NCI-H82 treated with DMSO at 0.1 percent for 48 hours (cell line): ENCODE data around the gene MIDN.
"Not testable (repeated sequence)": the region's sequence is repeated elsewhere in the genome, so short reads cannot be mapped to it uniquely, and the experiment has no call there.

Source experiments
- DNase-seq: peaks from one replicate; lab custom pipeline; 2025; ENCODE audit not compliant: unreplicated experiment; lab: John Stamatoyannopoulos, UW

The MIDN gene

DNA sequence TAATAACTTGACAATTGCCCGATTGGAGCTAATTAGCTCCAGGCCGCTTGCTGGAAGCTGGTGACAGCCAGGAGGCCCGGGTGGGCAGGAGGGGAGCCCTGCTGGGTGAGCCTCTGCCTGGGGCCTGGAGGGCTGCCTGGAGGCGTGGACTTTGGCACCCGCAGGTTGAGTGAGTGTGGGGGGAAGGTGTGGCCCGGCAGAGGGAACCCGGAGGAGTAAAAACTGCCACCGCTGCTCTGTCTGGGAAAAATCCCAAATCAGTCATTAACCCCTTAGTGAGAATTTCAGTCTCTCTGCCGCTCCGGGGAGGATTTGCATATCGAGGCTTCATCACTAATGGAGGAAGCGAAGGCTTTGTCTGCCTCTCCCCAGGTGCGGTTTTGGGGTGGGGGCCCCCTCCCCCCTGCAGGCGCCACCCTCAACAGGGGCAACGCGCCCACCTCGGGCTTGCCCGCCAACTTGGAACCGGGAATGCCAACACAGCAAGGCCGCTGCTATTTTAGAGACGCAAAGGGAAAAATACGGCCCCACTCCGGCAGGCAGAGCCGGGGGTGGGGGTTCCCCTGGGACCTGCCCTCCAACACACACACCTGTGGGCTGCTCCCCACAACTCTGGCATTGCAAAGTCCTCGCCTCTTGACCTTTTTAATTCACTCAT is 43.5 kb downstream of the MIDN start:
- no peak for DNase-seq

DNA sequence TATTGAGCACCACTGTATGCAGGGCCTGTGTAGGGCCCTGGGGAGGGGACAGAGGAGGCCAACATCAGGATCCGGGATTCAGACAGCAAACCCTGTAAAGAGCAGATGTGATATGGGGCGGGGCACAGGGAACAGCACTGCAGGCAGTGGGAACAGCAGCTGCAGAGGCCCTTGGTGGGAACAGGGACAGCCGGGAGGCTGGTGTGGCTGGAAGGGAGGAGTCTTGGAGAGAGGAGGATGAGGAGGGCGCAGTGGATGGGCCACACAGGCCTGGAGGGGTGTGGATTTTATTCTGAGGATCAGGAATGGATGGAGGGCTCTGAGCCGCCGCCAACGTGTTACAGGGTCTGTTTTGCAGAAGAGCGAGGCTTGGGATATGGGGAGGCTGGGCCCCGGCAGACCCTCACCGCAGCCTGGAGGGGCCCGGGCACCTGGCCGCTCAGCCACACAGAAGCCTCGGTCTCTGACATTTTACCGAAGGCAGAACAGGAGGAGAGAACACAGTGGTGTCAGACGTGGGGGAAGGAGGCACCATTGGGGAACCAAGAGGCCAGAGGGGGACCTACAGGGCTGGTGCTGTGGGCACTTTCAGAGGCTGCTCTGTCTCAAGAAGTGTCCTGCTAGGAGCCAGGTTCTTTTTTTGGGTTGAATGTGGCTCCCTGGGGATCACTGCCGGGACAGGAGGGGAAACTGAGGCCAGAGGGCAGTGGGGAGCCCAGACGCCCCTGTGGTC is 44.2 kb downstream of the MIDN start:
- no peak for DNase-seq

DNA sequence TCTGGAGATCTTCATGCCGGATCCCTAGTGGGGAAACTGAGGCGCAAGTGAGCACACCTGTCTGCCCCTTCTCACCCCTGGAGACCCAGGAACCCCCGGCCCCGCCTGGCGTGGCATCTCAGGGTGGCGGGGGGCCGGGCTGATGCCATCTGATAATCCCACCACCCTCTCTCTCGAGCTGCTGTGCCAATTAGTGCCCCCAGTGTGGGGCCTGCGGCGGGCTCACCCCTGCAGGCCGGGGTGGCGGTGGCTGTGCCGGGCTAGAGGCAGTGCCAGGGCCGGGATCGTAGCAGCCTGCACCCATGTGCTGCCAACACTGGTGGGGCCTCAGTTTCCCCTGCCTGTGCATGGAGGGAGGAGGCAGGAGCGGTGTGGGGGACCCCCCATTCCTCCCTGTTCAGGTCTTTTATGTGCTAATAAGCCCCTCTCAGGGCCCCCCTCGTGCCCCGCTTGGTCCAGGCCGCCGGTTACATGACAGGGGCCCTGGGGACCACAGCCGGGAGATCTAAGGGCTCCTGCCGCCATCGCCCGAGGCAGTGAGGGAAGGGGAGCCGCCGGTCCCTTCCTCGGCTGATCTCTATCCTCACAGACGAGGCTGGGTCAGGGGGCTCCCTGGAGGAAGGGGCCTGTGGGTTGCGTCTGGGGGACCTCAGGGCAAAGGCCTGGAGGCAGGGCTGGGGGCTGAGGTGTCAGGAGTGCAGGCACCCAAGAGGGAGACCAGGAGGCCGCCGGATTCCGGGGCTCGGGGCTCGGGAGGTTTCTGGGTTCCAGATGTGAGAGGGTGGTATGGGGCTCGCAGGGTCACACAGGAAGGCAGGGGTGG is 45.6 kb downstream of the MIDN start:
- no peak for DNase-seq

DNA sequence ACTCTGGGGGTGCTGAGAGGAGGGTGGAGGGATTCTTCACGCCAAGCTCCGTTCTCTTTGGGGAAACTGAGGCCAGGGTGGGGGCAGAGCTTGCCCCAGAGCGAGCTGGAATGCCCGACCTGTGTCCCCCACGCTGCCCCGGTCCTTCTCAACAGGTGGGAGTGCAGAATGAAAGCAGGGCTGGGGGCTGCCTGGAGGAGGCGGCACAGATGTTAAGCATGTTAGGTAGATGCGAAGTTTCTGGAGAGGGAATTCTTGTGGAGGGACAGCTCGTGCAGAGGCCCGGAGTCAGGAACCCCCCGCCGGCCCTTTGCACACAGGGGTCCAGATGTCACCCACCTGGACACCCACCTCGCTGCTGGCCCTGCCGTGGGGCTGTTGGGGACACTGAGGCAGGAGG is 46.3 kb downstream of the MIDN start:
- no peak for DNase-seq

DNA sequence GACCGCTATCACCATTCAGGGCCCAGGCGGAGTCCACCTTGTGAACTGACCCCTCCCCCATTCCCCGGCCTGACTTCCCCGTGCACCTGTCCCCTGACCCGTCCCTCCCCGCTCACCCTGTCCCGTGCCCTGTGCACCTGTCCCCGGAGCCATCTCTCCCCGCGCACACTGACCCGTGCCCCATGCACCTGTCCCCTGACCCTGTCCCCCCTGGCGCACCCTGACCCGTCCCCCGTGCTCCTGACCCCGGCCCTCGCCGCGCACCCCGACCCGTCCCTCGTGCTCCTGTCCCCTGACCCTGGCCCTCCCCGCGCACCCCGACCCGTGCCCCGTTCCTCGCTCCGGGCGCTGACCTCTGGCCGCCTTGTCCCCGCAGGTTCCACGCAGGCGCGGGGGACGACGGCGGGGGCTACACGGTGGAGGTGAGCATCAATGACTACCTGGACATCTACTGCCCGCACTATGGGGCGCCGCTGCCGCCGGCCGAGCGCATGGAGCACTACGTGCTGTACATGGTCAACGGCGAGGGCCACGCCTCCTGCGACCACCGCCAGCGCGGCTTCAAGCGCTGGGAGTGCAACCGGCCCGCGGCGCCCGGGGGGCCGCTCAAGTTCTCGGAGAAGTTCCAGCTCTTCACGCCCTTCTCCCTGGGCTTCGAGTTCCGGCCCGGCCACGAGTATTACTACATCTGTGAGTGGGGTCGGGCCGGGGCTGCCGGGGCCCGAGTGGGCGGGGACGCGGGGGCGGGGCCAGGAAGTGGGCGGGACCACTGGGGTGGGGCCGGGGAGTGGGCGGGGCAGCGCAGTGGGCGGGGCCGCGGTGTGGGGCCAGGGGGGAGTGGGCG is 47.0 kb downstream of the MIDN start:
- no peak for DNase-seq

GRCh38 chr19:1296078-1296477 is 47.7 kb downstream of the MIDN start:
- no peak for DNase-seq

GRCh38 chr19:1296575-1297271 is 48.3 kb downstream of the MIDN start:
- no peak for DNase-seq

DNA sequence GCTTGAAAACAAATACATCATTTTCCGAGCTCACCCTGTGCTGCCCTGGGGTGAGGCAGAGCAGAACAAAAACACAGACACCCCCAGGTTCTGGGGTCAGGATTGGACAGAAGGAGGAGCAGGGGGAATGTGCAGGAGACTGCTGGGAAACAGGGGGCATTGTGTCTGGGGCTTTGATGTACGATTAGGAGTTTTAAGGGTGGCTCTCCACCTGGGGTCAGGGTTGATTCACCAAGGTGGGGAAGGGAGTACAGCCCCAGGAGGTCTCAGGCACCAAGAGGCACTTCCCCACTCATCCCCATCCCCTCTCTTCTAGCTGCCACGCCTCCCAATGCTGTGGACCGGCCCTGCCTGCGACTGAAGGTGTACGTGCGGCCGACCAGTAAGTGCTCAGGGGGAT is 49.9 kb downstream of the MIDN start:
- DNase-seq = no peak

- DNase-seq = no peak
Measured at GRCh38 chr19:1299801-1300200, 51.4 kb downstream of the MIDN start.

DNA sequence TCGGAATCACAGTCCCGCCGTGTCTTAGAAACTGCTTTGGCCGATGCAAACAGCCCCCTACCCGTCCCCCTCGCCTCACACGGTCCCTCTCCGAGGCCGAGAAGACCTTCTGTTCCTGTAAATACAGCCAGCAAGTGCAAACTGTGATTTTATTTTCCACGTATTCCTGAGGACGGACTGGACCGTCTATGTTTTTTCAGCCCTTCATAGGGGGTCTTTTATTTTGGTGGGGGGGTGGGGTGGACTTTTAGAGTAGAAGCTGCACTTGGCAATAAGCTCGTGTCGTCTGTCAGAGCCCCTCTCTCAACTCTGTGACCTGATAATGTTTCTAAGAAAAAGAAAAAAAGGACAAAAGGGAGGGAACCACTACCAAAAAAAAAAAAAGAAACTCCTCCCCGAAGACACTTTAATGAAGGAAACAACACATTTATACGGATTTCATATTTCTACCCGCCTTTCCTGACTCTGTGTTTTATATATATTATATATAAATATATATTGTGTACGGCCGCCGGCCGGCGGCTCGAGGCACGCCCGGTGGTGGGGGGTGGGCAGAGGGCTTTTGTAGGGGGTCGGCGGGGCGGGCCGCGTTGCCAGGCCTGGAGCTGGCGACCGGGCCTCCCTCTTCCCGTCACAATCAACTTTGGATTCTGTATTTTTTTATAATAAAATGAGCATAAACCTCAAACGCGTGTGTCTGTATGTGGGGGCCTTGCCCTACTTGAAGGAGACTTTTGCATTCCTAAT is 52.5 kb downstream of the MIDN start:
- DNase-seq = no peak

DNA sequence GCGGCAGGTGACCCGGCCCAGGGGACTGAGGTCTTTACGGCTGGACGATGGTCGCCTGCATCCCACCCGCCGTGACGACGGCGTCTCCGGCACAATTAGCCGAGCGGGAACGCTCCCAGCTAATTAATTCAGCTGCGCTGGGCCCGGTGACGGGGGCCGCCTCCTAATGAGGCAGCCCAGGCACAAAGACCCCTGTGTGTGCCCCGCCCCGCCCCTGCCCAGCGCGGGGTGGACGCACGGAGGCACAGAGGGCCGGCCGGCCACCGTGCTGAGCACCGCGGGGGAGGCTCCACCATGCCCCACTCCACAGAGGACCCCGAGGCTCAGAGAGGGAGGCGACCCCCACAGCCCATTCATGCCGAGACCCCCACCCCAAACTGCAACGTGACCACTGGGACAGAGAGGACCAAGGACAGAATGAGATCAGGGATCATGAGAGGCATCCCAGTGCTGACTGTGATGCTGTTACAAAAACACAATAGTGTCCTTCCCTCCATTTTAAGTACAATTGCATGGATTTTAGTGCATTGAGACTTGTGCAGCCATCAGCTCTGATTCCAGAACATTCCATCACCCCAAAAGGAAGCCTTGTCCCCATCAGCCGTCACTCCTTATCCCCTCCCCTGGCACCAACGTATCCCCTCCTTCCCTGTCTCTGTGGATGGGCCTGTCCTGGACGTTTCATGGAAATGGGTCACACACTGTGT is 54.3 kb downstream of the MIDN start:
- DNase-seq = no peak

DNA sequence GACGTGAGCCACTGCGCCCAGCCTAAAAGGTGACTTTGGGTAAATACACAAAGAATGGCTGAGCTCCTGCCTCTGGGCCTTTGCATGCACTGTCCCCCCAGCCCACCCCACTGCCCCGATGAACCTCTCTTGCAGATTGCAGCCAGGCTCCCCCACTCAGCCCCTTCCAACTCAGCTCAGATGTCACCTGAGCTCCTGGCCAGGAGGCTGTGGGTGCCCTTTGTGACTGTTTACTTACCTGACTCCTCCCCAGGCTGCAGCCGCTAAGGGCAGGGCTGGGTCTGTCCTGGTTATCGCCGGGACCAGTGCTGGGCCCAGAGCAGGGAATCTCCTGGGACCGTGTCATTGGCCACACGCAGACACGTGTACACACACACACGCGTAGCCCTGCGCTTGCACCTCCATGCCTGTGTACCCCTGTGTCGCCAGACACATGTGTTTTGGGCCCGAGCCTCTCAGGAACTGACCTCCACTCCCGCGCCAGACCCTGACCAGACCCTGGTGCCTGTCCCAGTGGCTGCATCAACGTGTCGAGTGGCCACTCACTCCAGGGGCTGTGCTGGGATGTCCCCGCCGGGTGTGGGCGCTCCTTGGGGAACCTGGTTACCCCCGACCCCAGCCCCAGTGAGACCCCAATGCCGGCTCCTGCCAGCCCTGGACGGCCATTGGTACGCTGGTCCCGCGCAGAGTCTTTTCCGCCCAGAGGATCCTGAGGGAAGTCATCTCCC is 56.0 kb downstream of the MIDN start:
- no peak for DNase-seq

DNA sequence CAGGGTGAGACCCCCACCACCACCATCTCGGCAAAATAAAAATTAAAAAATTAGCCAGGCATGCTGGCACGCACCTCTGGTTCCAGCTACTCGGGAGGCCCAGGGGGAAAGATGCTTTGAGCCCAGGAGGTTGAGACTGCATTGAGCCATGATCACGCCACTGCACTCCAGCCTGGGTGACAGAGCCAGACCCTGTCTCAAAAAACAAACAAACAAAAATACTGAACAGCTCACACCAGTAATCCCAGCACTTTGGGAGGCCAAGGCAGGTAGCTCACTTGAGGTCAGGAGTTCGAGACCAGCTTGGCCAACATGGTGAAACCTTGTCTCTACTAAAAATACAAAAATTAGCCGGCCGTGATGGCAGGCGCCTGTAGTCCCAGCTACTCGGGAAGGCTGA is 57.0 kb downstream of the MIDN start:
- not testable (repeated sequence) for DNase-seq

DNA sequence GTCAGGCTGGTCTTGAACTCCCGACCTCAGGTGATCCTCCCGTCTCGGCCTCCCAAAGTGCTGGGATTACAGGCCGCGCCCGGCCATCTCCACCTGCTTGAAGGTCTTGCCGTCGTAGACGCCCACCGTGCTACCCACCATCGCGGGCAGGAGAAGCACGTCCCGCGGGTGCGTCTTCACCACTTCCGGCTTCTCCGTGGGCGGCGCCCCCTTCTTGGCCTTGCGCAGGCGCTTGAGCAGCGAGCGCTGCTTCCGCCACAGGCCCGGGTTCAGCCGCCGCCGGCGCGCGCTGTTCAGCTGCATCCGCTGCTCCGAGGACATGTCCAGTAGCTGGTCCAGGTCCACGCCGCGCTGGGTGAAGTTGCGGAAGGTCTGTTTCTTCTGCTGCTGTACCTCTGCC is 58.9 kb downstream of the MIDN start:
- no peak for DNase-seq

GRCh38 chr19:1307755-1308303 is 59.4 kb downstream of the MIDN start:
- DNase-seq = no peak

DNA sequence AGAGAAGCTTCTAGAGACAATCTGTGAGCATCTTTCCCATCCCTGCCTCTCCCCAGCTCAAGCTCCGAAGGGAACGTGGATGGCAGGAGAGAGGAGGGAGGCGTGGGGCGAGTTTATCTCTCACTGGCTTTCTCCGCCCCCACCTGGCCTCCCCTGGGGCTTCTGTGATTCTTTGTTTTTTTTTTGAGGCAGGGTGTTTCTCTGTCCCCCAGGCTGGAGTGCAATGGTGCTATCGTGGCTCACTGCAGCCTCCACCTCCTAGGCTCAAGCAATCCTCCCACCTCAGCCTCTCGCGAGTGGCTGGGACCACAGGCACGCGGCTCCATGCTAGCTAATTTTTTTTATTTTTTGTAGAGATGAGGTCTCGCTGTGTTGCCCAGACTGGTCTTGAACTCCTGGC is 60.3 kb downstream of the MIDN start:
- DNase-seq = no peak
